Measurements from ENCODE around the gene KRTAP5-1. TPM values are rescaled to one million over a fixed set of nuclear protein-coding genes. Genes with fewer than 3 reads are reported as not detected.

The KRTAP5-1 gene
- total RNA-seq, 1 donor from 2014 or later: not detected

DNA sequence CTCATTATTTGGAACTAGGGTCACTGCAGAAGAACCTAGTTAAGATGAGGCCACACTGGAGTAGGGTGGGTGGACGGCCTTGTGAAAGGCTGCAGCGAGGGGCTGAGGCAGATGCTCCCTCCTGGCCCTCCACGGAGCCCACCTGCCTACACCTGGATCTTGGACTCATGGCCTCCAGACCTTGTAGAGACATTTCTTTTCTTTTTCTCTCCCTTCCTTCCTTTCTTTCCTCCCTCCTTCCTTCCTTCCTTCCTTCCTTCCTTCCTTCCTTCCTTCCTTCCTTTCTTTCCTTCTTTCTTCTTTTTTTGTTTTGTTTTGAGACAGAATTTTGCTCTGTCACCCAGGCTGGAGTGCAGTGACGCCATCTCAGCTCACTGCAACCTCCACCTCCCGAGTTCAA lies 39.7 kb downstream of the KRTAP5-1 start:
- DNase-seq (ENCODE audit: low read depth in 2 of 2): no peak

DNA sequence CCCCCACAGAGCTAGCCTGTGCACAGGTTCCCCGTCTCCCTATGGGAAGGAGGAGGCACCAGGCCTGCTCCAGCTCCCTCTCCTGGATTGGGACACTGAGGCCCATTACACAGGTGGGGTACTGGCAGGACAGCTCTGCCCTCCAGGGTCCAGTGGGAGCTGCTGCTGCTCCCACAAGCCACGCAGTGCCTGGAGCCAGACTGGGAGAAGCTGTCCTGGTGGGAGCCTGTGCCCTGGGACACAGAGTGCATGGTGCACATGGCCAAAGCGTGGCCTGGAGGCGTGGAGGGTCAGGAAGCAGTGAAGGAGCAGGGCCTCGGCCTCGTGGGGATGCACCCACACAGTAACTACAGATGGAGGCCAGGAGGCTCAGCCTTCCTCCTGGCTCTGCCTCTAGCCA lies 40.5 kb downstream of the KRTAP5-1 start:
- DNase-seq (ENCODE audit: low read depth in 2 of 2): no peak

DNA sequence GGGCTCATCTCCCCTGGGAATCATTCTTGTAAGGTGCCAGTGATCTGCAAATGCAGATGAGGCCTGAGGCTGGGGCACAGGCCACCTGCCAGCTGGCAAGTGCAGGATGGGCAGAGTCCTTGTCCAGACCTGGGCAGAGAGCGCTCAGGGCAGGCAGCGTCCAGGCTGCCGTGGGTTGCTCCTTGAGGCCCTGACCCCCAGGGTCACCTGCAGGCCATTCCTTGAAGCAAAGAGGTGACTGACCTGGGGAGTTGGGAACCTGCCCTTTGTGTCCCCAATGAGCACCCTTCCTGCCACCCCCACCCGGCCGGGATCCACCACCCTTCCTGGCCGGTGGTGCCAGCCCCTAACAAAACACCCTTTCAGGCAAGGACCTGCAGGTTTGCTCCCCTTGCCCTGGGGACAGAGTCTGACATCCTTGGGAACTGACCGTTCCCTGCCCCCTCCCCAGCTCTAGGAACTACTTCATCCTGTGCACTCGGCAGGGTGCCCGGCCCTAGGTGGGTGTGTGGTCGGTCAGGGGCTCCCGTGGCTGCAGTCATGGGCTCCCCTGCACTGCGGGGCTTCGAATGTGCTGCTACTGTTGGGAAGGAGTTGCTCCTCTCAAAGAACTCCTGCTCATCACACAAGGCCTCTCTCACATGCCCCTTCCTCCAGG lies 41.3 kb downstream of the KRTAP5-1 start:
- no peak for DNase-seq (ENCODE audit: low read depth in 2 of 2)

DNA sequence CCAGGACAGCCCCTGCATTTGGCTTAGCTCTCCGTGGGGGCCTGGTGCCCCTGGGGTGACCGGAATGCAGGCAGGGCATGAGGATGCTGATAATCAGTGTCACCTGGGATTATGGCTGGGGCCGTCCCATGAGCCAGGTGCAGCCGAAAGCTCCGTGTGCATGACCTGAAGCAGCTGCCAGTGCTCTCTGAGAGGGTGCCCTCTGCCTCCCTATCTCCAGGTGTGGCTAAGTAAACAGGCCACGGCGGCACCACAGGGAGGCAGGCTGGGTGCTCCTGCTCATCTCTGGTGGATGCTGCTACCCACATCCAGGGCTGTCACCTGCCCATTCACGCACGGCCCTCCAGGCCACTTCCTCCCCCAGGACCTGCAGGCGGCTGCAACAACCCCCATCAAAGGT lies 42.8 kb downstream of the KRTAP5-1 start:
- DNase-seq (ENCODE audit: low read depth in 2 of 2): no peak

DNA sequence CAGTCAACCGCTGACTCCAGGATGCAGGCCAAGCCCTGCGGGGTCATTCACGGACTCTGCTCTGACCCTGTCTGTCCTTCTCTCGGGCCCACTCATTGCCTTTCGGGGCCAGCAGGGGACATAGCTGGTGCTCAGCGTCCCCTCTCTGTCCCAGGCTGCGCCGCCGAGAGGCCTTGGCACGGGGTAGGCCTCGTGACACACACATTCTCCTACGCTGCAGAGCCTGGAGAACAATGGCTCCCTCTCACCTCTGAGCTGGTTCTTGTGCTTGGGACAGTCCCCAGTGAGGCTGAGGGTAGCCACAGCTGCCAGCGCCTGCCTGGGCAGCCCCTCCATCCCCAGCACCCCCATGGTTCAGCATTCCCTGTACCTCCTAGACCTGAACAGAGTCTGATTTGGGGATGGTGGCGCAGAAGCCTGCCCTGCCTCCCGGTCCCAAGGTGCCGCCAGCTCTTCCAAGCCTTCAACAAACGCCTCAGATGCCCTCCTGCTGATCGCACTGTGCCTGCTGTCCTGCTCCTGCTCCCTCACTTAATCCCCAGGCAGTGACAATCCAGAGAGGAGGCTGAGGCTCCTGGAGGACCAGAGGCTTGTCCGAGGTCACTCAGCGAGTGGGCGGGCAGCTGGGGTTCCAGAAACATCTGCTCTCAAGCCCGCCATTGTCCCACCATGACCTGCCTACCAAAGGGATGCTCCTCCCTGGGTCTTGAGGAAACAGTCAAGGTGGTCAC lies 43.4 kb downstream of the KRTAP5-1 start:
- DNase-seq (ENCODE audit: low read depth in 2 of 2): no peak

DNA sequence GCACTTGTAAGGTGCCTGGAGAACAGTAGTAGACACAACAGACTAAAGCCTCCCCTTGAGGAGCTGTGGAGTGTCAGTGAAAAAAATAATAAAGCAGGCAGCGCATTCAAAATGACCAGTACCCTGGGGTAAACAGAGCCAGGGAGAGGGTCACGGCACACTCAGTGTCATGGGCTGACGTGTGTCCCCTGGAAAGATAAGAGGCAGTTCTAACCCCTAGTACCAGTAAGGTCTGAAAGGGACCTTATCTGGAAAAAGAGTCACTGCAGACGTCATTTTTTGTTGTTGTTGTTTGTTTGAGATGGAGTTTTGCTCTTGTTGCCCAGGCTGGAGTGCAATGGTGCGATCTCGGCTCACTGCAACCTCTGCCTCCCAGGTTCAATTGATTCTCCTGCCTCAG lies 45.0 kb downstream of the KRTAP5-1 start:
- DNase-seq (ENCODE audit: low read depth in 2 of 2): no peak

DNA sequence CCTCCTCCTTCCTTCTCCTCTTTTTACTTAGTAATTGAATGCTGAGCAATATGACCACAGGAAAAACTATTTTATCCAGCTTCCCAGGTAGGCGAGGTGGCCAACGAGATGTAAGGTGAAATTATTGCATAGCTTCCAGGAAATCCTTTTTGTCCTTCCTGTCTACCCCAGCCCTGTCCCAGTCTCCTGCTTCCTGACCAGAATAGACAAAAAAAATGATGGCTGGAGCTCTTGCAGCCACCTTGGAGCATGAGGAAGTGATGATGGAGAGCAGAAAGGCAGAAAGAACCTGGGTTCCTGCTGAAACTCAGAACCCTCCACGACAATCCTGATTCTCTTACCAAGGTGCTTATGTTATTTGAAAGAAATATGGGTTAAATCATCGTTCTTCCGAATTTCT lies 46.9 kb downstream of the KRTAP5-1 start:
- no peak for DNase-seq (ENCODE audit: low read depth in 2 of 2)

DNA sequence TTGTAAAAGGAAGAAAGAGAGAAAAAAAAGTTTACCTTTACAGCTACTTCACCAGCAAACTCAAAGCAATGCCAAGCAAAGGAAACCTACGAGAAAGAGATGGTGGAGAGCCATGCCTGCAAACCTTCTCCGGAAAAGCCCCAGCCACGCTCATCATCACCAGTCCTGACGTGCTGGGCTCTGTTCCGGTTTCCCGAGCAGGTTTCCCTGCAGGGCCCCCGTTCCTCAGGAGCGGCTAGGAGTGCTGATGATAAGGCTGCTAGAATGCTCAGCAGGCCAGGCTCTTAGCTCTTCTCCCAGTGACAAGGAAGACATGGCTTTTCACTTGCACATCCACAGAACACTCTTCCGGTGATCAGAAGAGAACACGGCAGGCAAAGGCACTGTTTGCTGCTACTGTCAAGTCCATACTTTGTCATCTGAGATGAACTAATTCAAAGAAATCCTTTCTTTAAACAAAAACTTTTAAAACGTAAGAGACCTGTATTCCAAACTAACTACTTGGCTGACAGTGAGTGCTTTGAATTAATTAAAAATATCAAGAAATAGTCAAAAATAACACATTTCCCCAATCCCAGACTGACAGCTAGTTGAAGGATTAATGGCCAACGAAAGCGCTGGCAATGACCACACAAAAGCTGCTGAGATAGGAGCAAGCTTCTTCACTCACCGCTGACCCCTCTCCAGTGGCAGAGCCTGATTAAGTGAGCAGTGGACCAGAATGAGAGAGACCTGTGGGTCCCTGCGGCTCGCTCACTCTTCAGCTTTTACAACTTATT lies 48.8 kb downstream of the KRTAP5-1 start:
- DNase-seq (ENCODE audit: low read depth in 2 of 2): peak in 1 of 2 donors; percentile 25

DNA sequence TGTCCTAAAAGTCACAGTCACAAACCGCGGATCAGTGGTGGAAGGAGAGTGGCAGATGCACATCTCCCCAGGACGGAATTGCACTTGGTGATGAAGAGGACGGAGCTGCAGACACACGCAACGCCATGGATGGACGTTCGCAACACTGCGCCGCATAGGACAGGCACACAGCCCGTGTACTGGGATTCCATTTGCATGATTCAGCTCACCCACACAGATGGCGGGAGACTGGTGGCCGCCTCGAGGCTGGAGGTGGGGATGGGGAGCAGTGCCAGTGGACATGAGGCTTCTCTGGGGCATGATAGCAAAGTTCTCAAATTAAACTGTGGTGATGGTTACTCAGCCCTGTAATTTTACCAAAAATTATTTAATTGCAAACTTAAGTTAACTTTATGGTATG lies 50.4 kb downstream of the KRTAP5-1 start:
- DNase-seq (ENCODE audit: low read depth in 2 of 2): no peak

Other genes starting within 250 kb of the KRTAP5-1 start
- 0.38 and 0.39 TPM in 2 replicates for gene BRSK2, start 195.3 kb downstream of the KRTAP5-1 start, total RNA-seq
- 42.2 and 52.2 TPM in 2 replicates for gene MOB2, start 98.5 kb downstream of the KRTAP5-1 start, total RNA-seq
- 0.26 and 0.76 TPM in 2 replicates for gene DUSP8, start 13.0 kb downstream of the KRTAP5-1 start, total RNA-seq
- gene KRTAP5-2, start 13.0 kb upstream of the KRTAP5-1 start, total RNA-seq: not detected in 2 replicates
- gene KRTAP5-3, start 23.2 kb upstream of the KRTAP5-1 start, total RNA-seq: not detected in 2 replicates
- not detected in 2 replicates for gene KRTAP5-4, start 36.9 kb upstream of the KRTAP5-1 start, total RNA-seq
- gene KRTAP5-5, start 44.5 kb upstream of the KRTAP5-1 start, total RNA-seq: not detected in 2 replicates
- gene KRTAP5-6, start 111.9 kb upstream of the KRTAP5-1 start, total RNA-seq: 0.13 and 0.25 TPM in 2 replicates
- gene IFITM10, start 165.3 kb upstream of the KRTAP5-1 start, total RNA-seq: 0.39 and 1.3 TPM in 2 replicates
- gene CTSD, start 178.6 kb upstream of the KRTAP5-1 start, total RNA-seq: 105 and 909 TPM in 2 replicates
- gene SYT8, start 249.7 kb upstream of the KRTAP5-1 start, total RNA-seq: under 0.01 and 0.13 TPM in 2 replicates